Stimulated activated CD4-positive, alpha-beta T cell treated with anti-CD3 and anti-CD28 coated beads, Interleukin-4, amount 100 ng/mL, for 1 hour (primary cell): Measurements from ENCODE around the gene RASSF1.
A peak's percentile ranks its signal among the peaks of the same experiment; 100 is the strongest.

ENCODE experiments used
- DNase-seq: peaks from one replicate; pipeline ENCODE4 v3.0.0-alpha.2; 2020

Gene RASSF1, protein sequence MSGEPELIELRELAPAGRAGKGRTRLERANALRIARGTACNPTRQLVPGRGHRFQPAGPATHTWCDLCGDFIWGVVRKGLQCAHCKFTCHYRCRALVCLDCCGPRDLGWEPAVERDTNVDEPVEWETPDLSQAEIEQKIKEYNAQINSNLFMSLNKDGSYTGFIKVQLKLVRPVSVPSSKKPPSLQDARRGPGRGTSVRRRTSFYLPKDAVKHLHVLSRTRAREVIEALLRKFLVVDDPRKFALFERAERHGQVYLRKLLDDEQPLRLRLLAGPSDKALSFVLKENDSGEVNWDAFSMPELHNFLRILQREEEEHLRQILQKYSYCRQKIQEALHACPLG

DNA sequence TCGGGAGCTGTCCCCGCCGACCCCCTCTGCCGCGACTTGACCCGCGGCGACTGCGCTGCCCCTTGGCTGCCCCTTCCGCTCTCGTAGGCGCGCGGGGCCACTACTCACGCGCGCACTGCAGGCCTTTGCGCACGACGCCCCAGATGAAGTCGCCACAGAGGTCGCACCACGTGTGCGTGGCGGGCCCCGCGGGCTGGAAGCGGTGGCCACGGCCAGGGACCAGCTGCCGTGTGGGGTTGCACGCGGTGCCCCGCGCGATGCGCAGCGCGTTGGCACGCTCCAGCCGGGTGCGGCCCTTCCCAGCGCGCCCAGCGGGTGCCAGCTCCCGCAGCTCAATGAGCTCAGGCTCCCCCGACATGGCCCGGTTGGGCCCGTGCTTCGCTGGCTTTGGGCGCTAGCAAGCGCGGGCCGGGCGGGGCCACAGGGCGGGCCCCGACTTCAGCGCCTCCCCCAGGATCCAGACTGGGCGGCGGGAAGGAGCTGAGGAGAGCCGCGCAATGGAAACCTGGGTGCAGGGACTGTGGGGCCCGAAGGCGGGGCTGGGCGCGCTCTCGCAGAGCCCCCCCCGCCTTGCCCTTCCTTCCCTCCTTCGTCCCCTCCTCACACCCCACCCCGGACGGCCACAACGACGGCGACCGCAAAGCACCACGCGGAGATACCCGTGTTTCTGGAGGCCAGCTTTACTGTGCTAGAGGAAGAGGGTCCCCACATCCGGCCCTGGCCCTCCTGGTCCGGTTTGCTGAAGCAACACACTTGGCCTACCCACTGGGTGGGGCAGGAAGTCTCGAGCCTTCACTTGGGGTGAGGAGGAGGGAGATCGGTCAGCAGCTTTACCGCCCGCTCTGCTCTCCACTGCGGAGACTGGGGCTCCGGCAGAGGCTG lies at the start of gene RASSF1:
TSS of gene RASSF1 (minus strand) at position 389 of the 882 bp plus-strand sequence. CDS start at position 358, 31 bp downstream.
- DNase-seq = peak; percentile 62

DNA sequence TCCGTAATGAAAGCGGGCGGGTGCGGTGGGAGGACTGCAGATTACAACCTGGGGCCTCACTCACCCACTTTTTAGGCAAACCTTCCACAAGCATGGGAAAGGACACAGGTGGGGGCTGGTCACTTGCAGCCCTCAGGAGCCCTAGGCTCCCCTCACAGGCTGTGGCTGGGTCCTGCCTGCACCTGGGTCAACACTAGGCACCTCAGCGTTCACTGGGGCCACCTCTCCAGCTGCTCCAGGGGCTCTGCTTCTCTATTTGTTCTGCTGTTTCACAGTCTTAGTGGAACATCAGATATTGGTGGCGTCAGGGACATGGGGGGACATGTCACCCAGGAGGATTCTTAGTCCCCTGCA lies 48.8 kb upstream of the RASSF1 start:
- no peak for DNase-seq

DNA sequence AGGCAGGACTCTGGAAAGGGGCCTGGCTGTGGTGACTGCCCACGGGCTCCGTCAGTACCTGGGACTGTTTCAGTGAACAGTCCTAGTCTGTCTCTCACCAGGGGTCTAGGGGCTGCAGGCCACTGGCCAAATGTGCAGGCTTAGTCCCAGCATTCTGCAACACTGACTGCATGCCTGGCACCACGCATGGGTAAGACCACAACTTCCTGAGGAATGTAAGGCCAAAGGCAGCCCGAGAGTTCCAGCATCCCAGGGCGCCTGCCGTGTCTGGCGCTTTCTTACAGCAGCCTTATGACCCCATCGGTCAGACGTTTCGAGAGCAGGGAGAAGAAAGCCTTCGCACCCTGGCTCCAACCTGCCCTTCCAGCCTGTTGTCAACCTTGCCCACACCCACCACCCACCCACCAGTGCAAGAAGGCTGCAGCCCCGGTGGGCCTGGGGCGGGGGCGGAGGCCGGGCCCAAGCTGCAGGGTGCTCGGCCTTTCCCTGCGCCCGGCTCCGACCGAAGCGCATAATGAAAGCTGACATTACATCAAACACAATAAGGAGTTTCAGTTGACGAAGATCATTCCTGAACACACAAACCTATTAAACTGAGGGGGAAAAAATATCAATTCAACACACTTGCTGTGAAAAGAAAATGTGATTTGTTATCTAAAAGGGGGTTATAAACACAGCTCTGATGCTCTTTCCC lies 48.2 kb upstream of the RASSF1 start:
- no peak for DNase-seq

DNA sequence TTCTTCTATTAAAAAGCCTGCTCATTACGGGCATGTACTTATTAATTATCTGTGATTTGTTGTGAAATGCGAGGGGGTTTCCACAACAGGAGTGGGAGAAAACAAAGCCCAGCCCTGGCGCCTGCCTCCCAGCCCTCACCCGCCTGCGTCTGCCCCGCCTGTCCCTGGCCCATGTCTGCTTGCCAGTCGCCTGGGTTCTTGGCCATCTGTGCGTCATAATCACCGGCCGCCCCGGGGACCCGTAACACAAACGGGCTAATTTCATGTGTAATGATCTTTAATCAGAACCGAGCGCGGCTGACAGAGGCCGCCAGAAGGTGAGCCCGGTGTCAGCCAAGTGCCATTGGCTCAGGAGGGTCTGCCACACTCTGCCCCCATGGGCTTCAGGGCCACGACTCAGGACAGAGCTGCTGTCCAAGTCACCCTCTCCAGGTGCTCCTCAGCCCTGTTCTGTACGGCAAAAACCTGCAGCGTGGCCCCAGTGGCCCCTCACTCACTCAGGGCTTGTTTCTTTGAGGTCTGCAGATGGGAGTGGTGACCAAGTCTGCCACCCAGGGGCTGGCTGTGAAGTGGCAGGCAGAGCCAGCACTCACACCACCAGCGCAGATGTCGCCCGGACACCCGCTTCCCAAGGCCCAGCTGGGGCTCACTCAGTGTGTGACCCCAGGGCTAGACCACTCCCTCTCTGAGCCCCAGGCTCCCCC lies 47.5 kb upstream of the RASSF1 start:
- no peak for DNase-seq

DNA sequence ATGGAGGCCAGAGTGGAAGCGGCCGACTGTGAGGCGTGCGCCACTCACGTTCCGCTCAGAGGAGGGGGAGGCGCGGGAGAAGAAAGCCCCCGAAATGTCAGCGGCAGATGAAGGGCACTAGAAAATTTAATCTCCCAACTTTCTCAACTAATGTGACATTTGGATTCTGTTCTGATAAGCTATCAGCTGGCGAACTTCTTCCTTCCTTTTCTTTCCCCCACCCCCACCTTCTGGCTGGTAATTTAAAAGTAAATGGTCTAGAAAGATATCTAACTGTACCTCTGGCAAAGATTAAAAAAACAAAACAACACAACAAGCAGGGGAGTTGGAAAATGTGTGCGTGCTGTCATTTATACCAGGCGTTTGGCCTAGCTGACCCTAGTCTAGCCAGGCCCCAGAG lies 45.1 kb upstream of the RASSF1 start:
- DNase-seq = no peak

DNA sequence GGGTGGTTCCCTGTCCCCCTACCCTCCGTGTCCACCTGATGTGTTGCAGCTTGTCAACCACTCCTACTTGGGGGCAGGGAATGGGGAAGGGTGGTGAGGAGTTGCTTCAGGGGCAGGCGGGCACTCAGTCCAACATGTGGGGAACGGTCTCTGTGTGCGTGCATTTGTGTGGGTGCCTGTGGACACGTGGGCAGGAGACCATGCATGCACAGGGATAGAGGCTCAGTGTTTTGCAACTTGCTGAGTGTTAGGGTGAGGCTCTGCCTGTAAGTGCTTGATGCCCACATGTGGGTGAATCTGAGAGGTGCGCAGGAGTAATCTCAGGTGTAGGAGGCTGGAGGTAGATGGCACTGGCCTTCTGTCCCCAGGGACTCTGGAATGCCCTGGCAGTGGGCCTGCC lies 43.1 kb upstream of the RASSF1 start:
- DNase-seq = no peak

DNA sequence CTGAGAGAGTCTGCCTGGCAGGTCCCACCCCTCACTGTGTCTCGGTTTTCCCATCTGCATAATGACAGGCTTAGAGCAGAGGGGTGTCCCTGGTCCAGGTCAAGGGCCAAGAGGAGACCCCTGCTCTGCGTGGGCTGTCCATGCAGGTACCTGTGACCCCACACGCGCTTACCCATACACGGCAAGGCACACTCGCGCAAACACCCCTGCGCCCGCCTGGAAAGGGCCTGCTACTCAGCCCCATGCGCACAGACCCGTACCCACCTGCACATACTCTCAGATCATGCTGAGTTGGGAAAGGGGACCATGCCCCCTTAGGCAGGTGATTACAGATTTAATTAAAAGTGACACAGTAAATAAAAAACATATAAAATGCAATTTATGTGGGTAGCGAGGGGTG lies 42.1 kb upstream of the RASSF1 start:
- no peak for DNase-seq

DNA sequence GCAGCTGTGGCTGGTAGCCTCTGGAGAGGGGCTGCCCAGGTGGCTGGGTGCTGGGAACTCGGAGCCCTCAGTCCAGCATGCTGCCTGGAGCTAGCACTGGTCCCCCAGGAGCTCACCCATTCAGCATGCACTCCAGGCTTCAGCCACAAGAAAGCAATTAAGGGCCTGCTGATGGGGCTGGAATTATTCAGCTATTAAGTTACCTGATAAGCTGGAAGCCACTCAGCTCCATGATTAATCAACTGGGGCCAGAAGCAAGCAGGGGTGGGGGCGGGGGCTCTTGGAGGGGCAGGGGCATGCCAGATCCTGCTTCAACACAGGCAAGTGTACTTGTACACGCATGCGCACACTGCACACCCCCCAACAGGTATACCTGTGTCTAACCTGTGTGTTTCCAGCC lies 40.7 kb upstream of the RASSF1 start:
- DNase-seq = no peak

DNA sequence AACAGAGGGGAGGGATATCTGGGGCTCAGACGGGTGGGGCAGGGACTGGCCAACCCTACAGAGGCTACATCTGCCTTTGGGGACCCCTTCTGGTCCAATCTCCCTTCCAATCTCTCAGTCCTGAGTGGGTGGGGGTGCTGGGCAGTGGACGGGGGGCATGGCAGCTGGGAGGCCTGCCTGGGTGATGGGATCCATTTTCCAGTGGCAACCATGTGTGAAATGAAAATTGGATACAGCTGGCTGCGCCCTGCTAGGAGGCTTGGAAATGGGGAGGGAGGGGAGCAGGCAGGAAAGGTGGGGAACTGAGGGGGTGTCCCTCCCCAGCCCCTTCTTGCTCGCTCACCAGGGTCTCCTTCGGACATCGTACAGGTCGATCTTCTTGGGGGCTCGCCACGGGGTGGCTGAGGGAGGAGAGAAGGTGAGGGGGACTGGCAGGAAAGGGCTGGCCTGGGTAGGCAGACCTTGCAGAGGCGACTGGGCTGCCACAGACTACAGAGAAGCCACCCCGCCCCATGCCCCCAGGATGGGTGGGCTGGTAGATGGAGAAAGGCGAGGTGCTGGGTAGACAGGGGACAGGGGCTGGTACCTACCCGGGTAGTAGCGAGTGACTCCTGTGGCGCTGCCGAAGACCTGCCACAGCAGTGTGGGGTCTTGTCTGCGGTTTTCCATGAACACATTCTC lies 39.9 kb upstream of the RASSF1 start:
- no peak for DNase-seq

DNA sequence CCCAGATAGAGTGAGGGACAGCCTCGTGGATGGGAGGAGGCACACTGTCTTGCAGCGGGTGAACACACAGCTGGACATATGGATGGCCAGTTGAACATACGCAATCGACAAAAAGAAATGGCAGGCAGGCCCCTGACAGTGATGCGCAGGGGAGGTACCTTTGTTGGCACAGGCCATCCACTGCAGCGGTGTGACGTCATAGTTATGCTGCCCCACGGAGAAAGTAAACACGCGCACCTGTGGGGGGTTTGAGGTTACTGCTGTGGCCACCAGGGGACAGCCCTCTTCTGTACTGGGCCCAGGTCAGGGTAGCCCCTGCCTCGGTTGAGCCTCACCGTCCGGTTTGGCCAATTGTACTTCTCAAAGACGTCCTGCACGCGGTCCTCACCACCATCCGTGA lies 38.1 kb upstream of the RASSF1 start:
- no peak for DNase-seq

DNA sequence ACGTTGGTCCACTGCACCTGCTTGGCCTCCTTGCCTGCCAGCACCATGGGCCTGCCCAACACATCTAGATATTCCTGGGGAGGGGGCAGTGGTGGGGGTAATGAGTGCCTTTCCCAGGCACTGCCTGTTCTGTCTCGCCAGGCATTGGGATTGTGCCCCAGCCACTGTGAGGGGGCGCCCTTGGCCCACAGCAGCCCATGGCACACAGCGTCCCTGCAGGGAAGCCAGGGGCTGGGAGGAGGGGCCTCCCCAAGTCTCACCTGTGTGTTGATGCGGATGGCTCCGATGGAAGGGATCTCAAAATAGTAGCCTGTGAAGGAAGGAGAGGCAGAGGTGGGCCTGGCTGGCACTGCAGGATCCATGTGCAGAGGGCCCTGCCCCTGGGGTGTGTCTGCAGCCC lies 37.4 kb upstream of the RASSF1 start:
- DNase-seq = no peak

DNA sequence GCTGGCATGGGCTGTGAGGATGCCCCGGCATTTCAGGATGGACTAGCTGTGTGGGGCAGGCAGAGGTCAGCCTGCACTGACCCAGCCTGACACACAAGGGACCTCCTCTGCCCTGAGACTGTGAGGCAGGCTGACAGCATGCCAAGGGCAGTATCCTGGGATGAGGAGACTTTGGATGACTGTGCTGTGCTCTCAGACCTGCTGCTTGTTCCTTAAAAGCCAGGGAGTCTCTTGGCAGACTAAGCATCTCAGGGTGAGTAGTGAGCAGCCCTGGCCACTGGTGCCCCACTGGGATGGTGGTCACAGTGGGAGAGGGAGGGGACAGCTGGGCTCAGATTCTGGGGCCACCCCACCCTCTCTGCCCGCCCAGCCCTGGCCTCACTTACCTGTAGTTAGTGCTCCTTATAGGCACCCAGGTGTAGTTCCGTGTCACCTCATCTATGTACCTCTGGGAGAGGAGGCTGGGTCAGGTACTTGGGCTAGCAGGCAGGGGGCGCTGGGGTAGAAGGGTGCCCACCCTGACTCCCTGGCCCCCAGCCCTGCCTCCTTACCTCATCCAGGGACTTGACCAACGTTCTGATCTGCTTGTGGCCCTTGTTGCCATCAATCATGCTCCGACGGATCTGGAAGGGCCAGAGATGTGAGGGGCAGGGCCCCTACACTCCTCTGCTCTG lies 34.8 kb upstream of the RASSF1 start:
- DNase-seq = no peak

DNA sequence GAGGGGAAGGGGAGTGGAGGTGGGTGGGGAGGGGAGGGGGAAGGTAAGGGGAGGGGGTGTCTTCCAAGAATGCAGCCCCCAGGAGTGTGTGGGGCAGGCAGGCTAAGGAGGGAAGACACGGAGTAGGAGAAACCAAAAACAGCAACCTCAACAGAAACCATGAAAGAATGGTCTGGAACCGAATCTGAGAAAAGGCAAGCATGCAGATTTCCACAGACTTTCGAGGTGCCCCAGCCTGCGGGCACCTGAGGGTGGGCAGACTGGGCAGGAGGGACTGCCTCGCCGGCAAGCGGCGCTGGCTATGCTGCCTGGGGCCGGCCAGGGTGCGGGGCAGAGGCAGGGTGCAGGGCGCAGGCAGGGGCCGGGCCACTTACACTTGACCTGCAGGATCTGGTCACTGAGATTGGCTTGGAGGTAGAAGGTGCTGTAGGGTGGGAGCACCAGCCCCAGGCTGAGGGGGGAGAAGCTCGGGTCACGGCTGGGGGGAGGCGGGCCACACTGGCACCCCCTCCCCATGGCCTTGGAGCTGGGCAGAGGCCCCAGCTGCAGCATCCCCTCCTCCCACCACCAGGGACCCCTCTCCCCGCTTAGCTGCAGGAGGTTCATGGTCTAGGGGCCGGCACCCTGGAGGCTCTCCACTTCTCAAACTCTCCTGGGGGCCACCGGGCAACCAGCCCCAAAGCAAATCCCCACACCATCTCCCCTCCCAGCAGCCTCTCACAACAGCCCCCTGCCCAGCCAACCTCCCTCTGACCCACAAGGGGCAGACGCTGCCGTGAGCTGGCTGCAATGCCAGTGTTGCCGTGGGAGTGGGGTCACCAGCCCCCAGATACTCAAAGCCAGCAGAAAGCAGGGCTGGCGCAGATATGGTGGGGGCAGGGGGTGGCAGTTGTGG lies 34.0 kb upstream of the RASSF1 start:
- no peak for DNase-seq

DNA sequence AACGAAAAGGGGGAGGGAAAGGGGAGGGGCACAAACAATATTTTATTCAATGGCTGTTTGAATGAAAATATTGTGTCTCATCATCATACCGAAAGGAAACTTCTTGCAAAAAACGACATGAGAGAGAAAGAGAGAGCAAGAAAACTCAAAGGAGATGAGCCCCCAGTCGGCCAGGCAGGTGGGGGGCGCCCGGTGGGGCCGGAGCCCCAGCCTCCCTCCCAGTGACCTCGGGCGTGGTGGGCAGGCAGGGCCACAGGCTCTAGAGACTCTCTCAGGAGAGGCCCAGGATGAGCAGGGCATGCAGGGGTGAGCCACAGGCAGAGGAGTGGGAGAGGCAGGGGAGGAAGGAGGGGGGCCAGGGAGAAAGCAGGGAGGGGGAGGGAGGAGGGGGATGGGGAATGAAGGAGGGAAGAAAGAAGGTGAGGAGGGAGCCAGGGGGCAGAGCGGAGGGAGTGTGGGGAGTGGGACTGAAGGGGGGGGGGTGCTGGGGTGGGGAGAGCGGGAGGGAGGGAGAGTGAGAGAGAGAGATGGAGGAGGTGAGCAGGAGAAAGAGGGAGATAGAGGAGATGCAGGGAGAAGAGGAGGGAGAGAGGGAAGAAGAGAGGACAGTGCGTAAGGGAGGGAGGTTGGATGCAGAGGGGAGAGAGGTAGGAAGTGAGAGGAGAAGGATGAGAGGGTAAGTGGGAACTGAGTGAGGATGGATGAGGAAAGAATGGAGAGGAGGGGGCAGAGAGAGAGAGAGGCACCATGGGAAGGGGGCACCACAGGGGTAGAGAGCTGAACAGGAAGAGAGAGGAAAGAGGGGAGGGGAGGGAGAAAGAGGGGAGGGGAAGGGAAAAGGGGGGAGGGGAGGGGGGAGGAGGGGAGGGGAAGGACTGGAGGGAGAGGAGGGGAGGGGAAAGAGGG lies 32.8 kb upstream of the RASSF1 start:
- DNase-seq = no peak

DNA sequence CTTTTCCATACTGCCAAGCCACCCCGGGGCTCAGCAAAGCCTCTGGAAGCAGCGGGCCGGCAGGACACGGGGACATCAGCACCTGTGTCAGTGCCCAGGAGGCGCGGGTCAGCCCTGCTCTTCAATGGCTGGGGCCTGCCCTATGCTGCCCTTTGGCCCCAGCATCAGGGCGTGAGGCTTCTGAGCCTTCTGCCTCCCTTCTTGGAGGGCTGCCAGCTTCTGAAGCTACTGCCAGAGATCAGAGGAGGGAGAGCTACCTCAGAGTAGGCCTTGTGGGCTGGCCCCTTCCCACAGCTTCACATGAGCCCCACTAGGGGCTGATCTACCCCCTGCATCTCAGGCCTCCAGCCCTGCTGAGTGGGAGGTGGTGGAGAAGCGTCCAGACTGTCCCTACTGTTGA lies 31.7 kb upstream of the RASSF1 start:
- DNase-seq = no peak

DNA sequence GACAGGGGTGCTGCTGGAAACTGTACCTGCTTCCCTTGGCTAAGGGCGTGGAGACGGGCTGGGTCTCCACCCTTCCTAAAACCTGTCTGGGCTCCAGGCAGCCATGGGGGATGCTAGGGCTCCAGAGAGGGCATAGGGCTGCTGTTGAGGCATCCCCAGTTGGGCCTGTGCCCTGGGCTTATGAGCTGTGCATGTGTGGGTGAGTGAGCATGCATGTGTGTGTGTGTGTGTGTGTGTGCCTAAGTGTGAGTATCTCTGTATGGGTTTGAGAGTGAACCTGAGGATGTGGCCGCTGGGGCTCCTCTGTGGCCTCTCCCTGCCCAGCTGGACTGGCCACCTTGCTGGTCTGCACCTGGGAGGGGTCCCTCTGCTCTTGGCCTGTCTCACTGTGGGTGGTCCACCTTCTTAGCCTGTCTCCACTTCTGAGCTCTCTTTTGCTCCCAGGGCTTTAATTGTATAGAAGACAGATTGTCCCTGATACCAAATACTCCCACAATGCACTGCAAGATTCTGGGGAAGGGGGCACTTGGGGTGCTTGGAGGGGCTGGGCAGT lies 30.6 kb upstream of the RASSF1 start:
- DNase-seq = no peak

DNA sequence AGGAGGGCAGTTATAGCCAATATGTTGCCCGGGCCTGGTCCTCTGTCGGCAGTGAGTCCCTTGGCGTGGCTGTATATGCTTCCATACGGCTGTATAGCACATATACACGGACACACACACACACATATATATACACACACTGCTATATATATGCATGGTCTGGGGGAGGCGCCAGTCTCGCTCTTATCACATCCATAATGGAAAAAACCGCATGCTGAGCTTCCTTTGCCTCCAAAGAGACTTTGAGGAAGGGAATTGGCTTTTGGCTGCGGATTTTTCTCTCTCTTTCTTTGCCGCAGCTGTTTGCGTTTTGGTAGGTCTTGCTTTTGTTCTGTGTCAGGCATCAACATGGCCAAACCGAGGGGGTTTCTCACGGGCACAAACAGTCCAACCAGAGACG lies 30.0 kb upstream of the RASSF1 start:
- DNase-seq = no peak

DNA sequence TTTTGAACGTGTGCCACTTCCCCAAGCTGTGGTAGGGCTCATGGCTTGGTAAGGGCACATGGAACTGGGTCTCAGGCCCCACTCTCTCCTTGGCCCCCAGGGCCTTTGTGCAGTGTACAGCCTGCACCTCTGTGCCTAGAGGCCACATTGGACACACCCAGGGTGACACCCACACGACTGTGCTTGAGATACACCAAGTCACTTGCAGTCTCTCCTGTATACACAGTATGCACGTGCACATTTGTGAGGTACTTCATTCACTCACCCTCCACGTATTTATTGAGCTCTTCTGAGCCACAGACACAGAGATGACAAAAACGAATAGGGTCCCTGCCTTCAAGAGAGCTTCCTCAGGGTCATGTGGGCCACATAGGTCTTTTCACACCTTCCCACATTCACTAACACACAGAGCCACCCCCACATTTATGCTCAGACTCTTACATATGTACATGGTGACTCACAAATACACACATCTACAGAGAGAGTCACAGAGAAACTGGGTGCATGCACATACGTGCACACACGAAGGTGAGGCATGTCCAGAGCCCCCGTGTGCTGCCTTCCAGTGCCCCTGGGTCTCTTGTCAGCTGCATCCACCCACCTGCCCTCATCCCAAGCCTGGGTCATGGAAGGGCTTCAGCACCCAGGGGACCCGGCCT lies 28.5 kb upstream of the RASSF1 start:
- DNase-seq = no peak

DNA sequence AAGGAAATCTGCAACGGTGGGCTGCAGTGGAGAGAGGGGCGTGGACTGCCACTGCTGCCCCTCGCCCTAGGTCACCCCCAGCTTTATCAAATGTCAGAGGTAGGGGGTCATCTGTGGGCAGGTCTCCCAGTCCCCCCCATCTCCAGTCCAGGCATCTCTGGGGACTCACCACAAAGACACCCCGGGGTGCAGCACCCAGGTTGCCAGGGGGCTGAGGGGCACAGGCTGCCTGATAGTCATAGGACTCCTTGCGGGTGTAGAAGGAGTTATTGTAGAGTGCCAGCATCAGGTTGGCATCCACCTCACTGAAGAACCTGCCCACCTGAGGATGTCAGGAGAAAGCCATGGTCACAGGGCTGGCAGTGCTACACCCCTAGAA lies 25.2 kb upstream of the RASSF1 start:
- DNase-seq = no peak
